ENCODE data around the gene NCOA5. TPM values are rescaled to one million over a fixed set of nuclear protein-coding genes. Genes with fewer than 3 reads are reported as not detected.

The NCOA5 gene
- total and polyA plus RNA-seq, 10 donors = 14.3 to 33.2 (median 27.7) TPM

DNA sequence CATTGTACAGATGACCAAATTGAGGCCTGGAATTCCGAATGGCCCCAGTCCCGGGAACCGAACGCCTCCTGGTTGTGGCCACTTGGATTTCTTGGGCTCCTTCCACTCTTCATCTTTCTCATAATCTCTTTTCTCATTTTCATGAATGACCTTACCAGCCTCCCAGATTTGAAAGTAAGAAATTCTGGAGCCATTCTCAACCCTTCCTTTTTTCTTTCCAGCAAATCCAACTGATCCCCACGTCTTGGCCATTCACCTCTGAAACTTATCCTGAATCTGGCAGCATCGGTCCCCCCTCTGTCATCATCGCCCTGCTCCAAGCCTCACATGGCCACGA is 66.6 kb downstream of the NCOA5 start:
- Histone ChIP-seq H3K4me3 (peak overlapping the region in 2 of 8 donors; percentile 51 to 75), H3K4me1 (peaks cover 9 to 30% (median 25%) of the 10 kb centered on the region in 6 donors), H3K36me3 (no peaks in the 10 kb centered on the region), H3K27me3 (replicated peaks in 1 of 7) (peaks cover 0 to 82% (median 25%) of the 10 kb centered on the region in 7 donors), H3K27ac (no peak overlapping the region), H3K9me3 (no peaks in the 10 kb centered on the region)
- TF ChIP-seq POLR2AphosphoS5 (IDR thresholded peaks at IDR 0.05) = no peak
- TF ChIP-seq, protein P1, sequence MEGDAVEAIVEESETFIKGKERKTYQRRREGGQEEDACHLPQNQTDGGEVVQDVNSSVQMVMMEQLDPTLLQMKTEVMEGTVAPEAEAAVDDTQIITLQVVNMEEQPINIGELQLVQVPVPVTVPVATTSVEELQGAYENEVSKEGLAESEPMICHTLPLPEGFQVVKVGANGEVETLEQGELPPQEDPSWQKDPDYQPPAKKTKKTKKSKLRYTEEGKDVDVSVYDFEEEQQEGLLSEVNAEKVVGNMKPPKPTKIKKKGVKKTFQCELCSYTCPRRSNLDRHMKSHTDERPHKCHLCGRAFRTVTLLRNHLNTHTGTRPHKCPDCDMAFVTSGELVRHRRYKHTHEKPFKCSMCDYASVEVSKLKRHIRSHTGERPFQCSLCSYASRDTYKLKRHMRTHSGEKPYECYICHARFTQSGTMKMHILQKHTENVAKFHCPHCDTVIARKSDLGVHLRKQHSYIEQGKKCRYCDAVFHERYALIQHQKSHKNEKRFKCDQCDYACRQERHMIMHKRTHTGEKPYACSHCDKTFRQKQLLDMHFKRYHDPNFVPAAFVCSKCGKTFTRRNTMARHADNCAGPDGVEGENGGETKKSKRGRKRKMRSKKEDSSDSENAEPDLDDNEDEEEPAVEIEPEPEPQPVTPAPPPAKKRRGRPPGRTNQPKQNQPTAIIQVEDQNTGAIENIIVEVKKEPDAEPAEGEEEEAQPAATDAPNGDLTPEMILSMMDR (IDR thresholded peaks at IDR 0.05 in 8 of 11, conservative IDR thresholded peaks at IDR 0.05 in 3 of 11) = peak in 1 of 11 experiments; percentile 3
- intact Hi-C loops (cut with DNase I; ENCODE audit: low total_unique reads) = loop anchor here (5.0 to 10.0 kb wide), 2 partner anchors 62 to 149 kb away; partner anchors contain the start of gene NCOA5
- no peak for DNase-seq
- WGBS, 5 donors = 35 to 40% (median 37%) methylated on average over 8 of the region's 8 CpGs

DNA sequence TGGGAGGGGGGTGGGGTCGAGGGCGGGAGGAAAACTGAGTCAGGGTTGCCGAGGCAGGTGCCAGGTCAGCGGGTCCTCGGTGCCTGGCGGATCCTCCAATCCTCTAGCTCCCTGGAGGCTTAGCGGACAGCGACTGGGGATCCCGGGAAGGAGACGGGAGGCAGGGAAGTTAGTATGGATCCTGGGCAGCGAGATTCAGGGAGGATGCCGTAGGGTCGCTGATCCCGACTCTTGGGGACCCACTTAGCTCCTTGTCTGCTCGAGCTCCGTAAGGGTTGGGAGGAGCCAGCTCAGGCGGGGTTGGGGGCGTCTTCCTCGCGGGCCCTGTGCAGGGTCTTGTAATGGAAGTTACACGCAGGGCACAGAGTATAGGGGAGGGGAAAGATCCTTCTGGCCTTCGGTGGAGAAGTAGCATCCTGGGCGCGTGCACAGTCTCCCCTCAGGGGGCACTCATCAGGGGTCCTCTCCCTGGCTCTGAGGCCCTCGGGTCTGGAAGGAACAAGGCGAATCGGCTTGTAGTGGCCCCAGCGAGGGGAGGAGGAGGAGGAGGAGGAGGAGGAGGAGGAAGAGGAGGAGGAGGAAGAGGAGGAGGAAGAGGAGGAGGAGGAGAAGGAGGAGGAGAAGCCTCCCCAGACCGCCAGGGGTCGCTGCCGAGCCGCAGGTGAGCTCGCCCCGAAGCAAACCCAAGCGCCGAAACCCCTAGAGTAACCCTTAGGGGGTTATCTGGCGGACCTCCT is 67.2 kb downstream of the NCOA5 start:
- peak overlapping the region in 2 of 8 donors; percentile 35 to 74 for H3K27ac ChIP-seq
- intact Hi-C loops (cut with DNase I; ENCODE audit: low total_unique reads) = loop anchor here (5.0 to 10.0 kb wide), 2 partner anchors 62 to 150 kb away; partner anchors contain the start of gene NCOA5
- peak; percentile 93 for DNase-seq

DNA sequence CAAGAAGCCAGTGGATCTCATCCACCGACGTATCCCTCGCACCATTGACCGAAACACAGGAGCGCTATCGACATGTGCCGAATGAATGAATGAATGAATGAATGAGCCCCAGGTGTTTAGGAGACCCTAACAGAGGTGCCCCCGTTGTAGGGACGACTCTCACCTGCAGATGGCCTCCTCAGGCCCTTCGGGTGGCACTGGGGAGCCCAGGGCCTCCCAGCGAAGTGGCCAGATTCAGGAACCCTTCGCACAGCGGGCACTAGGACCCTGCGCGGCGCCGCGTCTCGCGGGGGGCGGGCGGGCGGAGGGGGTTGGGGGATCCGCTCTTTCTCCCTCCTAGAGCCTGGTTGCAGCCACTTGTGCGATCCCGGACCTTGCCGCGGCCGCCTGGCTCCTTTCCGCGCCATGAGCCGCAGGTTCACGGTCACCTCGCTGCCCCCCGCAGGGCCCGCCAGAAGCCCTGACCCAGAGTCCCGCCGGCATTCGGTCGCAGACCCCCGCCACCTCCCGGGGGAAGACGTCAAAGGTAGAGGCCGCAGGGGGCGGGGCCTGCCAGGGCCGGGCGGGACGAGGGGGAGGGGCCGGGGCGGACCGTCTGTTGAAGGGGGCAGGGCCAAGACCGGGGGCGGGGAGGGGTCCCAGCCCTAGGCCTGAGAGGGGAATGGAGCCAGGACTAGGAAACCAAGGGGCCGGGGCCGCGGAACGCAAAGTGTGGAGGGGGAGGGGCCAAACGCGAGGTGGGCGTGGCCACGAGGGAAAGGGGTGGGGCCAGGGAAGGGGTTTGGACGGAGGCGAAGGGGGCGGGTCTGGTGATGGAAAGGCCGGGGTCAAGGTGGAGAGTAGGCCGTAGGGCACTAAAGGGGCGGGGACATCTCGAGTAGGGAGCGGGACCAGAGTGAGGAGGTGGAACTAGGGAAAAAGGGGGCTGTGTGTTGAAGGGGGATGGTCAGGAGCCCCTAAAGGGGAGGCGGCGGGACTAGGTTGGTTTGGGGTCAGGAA is 68.1 kb downstream of the NCOA5 start:
- H3K4me1 ChIP-seq = peaks cover 9 to 30% (median 25%) of the 10 kb centered on the region in 6 donors
- peaks cover 0 to 67% (median 25%) of the 10 kb centered on the region in 7 donors for H3K27me3 ChIP-seq (replicated peaks in 1 of 7)
- H3K36me3 ChIP-seq = peaks cover 0 to 5% (median 0%) of the 10 kb centered on the region in 6 donors
- peak overlapping the region in 4 of 8 donors; percentile 39 to 74 (median 62) for H3K27ac ChIP-seq
- DNase-seq = peak; percentile 85
- TF ChIP-seq POLR2AphosphoS5 (IDR thresholded peaks at IDR 0.05) = peak in 1 of 3 donors; percentile 9
- TF ChIP-seq, protein P1 (IDR thresholded peaks at IDR 0.05 in 8 of 11, conservative IDR thresholded peaks at IDR 0.05 in 3 of 11) = no peak
- H3K9me3 ChIP-seq = no peaks in the 10 kb centered on the region
- WGBS, 5 donors = 7 to 12% (median 8%) methylated on average over 47 to 71 of the region's 71 CpGs
- peak overlapping the region; percentile 35 to 75 (median 47) for H3K4me3 ChIP-seq
- intact Hi-C loops (cut with DNase I; ENCODE audit: low total_unique reads) = loop anchor here (5.0 to 10.0 kb wide), 2 partner anchors 63 to 151 kb away; partner anchors contain the start of gene NCOA5

More for the DNA sequence above, 67.2 kb downstream of the NCOA5 start:
- no peaks in the 10 kb centered on the region for H3K36me3 ChIP-seq
- H3K9me3 ChIP-seq = no peaks in the 10 kb centered on the region
- 1 to 2% (median 2%) methylated on average over 32 to 37 of the region's 37 CpGs for WGBS, 5 donors
- TF ChIP-seq, protein P1 (IDR thresholded peaks at IDR 0.05 in 8 of 11, conservative IDR thresholded peaks at IDR 0.05 in 3 of 11) = peak; percentile 30 to 89 (median 68)
- TF ChIP-seq POLR2A (IDR thresholded peaks at IDR 0.05) = no peak
- no peak for TF ChIP-seq POLR2AphosphoS5 (IDR thresholded peaks at IDR 0.05)
- peaks cover 9 to 30% (median 25%) of the 10 kb centered on the region in 6 donors for H3K4me1 ChIP-seq
- peaks cover 0 to 76% (median 25%) of the 10 kb centered on the region in 7 donors for H3K27me3 ChIP-seq (replicated peaks in 1 of 7)
- peak overlapping the region in 6 of 8 donors; percentile 22 to 75 (median 50) for H3K4me3 ChIP-seq
